Endothelial cell of umbilical vein (primary cell): ENCODE data around the gene CFAP61.

ENCODE experiments used
- CTCF ChIP-seq, 2 donors: IDR thresholded peaks; 1 replicate in 1 of 2; 2 replicates in 1 of 2; pipeline ENCODE4 v1.5.1; 2011; ENCODE audit warnings: low read length in 2 of 2, mild to moderate bottlenecking in 2 of 2, moderate library complexity in 2 of 2, control low read depth in 1 of 2, inconsistent platforms in 1 of 2, low read depth in 1 of 2; ENCODE audit not compliant: insufficient read depth in 1 of 2; ENCODE audit errors: extremely low read depth in 1 of 2
- EZH2 ChIP-seq: IDR thresholded peaks from 2 replicates; pipeline ENCODE4 v1.6.1; 2012; ENCODE audit warnings: borderline replicate concordance, low read depth, mild to moderate bottlenecking, moderate library complexity, low read length, inconsistent platforms; ENCODE audit not compliant: severe bottlenecking
- FOS ChIP-seq: IDR thresholded peaks from 2 replicates; pipeline ENCODE4 v1.6.1; 2011; ENCODE audit warnings: mild to moderate bottlenecking, low read length, moderate library complexity, borderline replicate concordance; ENCODE audit not compliant: insufficient read depth
- JUN ChIP-seq: IDR thresholded peaks from 2 replicates; pipeline ENCODE4 v1.6.1; 2011; ENCODE audit warnings: borderline replicate concordance, low read depth; ENCODE audit not compliant: insufficient read length, insufficient read depth
- POLR2A ChIP-seq: IDR thresholded peaks from 2 replicates; pipeline ENCODE4 v1.6.1; 2012; ENCODE audit warnings: low read depth, mild to moderate bottlenecking, control low read depth, low read length
- POLR2AphosphoS5 ChIP-seq: IDR thresholded peaks from 2 replicates; pipeline ENCODE4 v1.6.1; 2012; ENCODE audit warnings: low read depth, mild to moderate bottlenecking, control low read depth, low read length, moderate library complexity; ENCODE audit not compliant: insufficient read depth

- TF ChIP-seq POLR2A (no peak), CTCF (IDR thresholded peaks at IDR 0.05; ENCODE audit: extremely low read depth in 1 of 2, insufficient read depth in 1 of 2, low read depth in 1 of 2, low read length in 2 of 2) (no peak), JUN (no peak), FOS (no peak), EZH2 (no peak), POLR2AphosphoS5 (no peak)
Measured at GRCh38 chr20:20317195-20317594, 264.9 kb downstream of the CFAP61 start.
